Midbrain (tissue), 1 donor: Measurements from ENCODE around the gene DRD4.

Experiments
- DNase-seq: peaks from one replicate; lab custom pipeline; 2025; lab: John Stamatoyannopoulos, UW

Gene DRD4

DNA sequence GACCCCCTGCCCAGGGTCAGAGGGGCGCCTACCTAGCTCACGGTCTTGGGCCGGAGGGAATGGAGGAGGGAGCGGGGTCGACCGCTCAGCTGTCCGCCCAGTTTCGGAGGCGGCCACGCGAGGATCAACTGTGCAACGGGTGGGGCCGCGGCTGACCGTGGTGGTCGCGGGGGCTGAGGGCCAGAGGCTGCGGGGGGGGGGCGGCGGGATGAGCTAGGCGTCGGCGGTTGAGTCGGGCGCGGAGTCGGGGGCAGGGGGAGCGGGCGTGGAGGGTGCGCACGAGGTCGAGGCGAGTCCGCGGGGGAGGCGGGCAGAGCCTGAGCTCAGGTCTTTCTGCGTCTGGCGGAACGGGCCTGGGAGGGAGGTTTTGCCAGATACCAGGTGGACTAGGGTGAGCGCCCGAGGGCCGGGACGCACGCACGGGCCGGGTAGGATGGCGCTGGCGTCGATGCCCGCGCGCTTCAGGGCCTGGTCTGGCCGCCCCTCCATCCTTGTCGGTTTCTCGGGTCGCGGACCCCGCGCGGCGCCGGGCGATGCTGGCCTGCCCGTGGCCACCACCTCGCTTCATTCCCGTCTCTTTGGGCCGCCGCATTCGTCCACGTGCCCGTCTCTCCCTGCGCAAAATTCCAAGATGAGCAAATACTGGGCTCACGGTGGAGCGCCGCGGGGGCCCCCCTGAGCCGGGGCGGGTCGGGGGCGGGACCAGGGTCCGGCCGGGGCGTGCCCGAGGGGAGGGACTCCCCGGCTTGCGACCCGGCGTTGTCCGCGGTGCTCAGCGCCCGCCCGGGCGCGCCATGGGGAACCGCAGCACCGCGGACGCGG is at the start of gene DRD4:
DRD4 (plus strand) TSS at position 759 of the 822 bp plus-strand sequence; CDS start at position 795, 36 bp downstream.
- no peak for DNase-seq

GRCh38 chr11:587546-587945 is 49.5 kb upstream of the DRD4 start:
- no peak for DNase-seq

DNA sequence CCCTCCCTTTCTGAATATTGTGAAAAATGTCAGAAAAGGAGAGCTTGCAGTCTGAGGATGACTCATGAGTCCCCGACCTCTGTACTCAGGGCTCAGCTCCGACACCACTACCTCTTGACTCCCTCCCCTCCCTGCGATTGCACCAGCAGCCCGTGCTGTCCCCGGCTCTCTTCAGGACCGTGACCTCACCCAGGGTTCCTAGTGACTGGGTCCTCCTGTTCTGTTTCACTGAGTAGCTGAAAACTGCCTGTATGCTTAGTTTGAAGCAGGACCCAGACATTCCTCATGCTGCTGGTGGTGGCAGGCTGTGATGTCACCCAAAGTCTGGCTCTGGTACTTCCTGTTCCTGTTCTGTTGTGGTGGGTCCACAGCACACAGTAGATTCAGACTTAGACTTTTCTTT is 49.1 kb upstream of the DRD4 start:
- no peak for DNase-seq

- DNase-seq: no peak
Observed at GRCh38 chr11:589798-590197, 47.3 kb upstream of the DRD4 start.

DNA sequence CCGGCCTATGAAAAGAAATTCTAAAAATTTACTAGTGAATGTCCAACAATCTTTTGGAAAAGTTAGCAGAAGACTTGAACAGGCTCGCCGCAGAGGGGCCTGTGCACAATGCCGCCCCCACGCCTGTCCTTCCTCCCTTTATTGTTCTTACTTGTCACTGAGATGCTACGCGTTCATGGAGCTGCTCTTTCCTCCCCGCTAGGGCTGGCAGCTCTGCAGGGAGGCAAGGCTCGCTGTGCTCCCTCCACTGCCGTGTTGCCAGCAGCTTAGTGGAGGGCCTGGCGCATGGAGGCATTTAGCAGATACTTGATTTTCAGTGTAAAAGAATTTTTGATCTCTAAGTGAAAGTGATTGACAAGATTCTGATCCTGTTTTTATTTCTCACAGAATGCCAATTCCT is 46.1 kb upstream of the DRD4 start:
- DNase-seq: no peak

DNA sequence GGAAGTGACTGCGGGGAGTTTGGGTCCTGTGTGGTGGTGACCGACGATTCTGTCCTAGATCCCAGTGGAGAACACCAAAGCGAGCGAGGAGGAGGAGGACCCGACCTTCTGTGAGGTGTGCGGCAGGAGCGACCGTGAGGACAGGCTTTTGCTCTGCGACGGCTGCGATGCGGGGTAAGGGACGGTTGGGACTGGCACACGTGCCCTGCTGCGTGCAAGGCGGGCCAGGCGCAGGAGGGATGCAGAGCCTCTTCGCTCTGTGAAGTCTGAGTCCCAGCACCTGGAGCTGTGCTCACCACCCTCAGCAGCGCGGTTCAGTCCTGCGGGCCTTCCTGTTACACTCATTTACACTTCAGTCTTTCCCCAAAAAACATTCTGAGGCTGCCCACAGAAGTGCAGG is 44.6 kb upstream of the DRD4 start:
- no peak for DNase-seq

GRCh38 chr11:592918-593317 is 44.2 kb upstream of the DRD4 start:
- DNase-seq: no peak

- no peak for DNase-seq
Observed at GRCh38 chr11:593347-593746, 43.7 kb upstream of the DRD4 start.

- no peak for DNase-seq
Observed at GRCh38 chr11:595400-595799, 41.7 kb upstream of the DRD4 start.

- no peak for DNase-seq
Observed at GRCh38 chr11:596374-596773, 40.7 kb upstream of the DRD4 start.

GRCh38 chr11:597166-597725 is 39.8 kb upstream of the DRD4 start:
- DNase-seq: no peak

- DNase-seq: no peak
Observed at GRCh38 chr11:598005-598680, 38.9 kb upstream of the DRD4 start.

DNA sequence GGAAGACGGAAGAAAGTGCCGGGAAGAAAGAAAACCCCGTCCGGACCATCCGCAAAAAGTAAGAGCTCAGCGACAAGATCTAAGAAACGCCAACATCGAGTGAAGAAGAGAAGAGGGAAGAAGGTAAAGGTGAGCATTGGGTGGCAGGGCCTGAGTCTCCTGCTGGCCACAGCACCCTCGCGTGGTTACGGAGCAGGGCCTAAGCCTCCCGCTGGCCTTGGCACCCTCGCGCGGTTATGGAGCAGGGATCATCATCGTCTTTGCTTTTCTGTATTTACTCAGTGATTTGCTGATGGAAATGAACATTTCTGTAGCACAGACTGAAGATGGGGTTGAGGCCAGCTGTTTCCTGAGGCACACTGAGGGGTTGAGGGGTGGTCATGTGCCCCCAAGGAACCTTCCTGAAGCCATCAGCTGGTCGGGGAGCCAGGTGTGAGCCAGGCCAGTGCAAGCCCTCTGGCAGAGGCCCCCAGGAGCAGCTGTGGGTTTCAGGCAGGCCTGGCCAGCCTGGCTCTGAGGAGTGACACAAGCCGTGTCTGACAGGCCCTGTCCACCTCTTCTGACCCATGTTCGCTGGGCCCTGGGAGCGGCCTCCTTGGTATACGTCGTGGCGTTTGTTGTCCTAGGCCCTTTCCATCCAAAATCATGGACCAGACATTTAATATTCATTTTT is 35.4 kb upstream of the DRD4 start:
- no peak for DNase-seq

DNA sequence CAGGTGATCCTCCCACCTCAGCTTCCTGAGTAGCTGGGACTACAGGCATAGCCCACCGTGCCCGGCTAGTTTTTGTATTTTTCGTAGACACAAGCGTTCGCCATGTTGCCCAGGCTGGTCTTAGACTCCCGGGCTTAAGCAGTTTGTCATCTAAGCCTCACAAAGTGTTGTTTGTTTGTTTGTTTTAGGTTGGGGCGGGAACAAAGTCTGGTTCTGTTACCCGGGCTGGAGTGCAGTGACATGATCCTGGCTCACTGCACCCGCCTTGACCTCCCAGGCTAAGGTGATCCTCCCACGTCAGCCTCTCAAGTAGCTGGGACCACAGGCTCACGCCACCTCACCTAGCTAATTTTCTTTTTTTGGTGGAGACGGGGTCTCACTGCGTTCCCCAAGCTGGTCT is 33.9 kb upstream of the DRD4 start:
- DNase-seq: no peak

- no peak for DNase-seq
Observed at GRCh38 chr11:605286-606129, 31.6 kb upstream of the DRD4 start.

DNA sequence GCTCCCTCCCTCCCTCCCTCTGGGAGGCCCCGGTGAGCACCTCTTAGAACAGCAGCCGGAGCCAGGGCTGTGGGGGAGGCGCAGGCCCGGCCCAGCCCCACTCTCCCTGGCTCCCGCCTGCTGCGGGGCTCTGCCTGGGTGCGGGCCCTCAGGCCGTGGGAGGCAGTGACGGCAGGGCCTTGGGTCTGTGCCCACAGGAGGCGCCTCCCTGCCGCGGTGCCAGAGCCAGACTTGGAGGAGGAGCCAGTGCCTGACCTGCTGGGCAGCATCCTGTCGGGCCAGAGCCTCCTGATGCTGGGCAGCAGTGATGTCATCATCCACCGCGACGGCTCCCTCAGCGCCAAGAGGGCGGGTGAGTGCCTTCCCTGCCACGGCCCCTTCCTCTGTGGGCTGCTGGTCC is 30.8 kb upstream of the DRD4 start:
- DNase-seq: peak; percentile 18

DNA sequence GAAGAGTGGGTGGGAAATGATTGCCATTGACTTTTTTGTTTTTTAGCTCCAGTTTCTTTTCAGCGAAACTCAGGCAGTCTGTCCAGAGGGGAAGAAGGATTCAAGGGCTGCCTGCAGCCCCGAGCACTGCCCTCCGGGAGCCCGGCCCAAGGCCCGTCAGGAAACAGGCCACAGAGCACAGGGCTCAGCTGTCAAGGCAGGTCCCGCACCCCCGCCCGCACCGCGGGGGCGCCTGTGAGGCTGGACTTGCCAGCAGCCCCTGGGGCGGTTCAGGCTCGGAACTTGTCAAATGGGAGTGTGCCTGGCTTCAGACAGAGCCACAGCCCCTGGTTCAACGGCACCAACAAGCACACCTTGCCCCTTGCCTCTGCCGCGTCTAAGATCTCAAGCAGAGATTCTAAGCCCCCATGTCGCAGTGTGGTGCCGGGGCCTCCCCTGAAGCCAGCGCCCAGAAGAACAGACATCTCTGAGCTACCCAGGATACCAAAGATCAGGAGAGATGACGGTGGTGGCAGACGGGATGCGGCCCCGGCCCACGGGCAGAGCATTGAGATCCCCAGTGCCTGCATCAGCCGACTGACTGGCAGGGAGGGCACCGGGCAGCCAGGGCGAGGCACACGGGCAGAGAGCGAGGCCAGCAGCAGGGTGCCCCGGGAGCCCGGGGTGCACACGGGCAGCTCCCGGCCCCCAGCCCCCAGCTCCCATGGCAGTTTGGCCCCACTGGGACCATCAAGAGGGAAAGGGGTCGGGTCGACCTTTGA is 29.9 kb upstream of the DRD4 start:
- DNase-seq: no peak

DNA sequence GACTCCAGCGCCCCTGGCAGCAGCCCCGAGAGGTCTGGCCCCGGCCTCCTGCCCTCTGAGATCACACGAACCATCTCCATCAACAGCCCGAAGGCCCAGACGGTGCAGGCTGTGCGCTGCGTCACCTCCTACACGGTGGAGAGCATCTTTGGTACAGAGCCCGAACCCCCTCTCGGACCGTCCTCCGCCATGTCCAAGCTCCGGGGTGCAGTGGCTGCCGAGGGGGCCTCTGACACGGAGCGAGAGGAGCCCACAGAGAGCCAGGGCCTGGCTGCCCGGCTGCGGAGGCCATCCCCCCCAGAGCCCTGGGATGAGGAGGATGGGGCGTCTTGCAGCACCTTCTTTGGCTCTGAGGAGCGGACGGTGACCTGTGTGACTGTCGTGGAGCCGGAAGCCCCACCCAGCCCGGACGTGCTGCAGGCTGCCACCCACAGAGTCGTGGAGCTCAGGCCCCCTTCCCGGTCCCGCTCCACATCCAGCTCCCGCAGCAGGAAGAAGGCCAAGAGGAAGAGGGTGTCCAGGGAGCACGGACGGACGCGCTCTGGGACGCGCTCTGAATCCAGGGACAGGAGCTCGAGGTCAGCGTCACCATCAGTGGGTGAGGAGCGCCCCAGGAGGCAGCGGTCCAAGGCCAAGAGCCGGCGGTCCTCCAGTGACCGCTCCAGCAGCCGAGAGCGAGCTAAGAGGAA is 29.0 kb upstream of the DRD4 start:
- no peak for DNase-seq

- DNase-seq: no peak
Observed at GRCh38 chr11:608791-609251, 28.2 kb upstream of the DRD4 start.

DNA sequence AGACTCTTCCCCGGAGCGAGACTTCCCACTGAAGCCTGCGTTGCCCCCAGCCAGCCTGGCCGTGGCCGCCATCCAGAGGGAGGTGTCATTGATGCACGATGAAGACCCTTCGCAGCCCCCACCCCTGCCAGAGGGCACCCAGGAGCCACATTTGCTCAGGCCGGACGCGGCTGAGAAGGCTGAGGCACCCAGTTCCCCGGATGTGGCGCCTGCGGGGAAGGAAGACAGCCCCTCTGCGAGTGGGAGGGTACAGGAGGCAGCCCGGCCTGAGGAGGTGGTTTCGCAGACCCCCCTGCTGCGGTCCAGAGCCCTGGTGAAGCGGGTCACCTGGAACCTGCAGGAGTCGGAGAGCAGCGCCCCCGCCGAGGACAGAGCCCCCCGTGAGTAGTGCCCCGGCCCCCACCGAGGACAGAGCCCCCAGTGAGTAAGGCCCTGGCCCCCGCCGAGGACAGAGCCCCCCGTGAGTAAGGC is 27.7 kb upstream of the DRD4 start:
- no peak for DNase-seq
